Endothelial cell of umbilical vein (primary cell): ENCODE data around the gene VPREB1. TPM values are rescaled to one million over a fixed set of nuclear protein-coding genes. Genes with fewer than 3 reads are reported as not detected.

Experiments used
- BruUV-seq: library from RNA; stranded (reverse); fragments of 400-500 nt; replicated peaks from 2 replicates; lab custom pipeline; 2021; lab: Mats Ljungman, UMichigan
- CTCF ChIA-PET: fragments of 300-600, 350-600 bp; sonication (Branson Sonifier 250); formaldehyde crosslinking; loops from one replicate; lab custom pipeline; 2021; ENCODE audit warnings: antibody characterized with exemption, inconsistent platforms; lab: Charles Lee
- POLR2A ChIA-PET: fragments of 300-600, 350-600 bp; sonication (Branson Sonifier 250); formaldehyde crosslinking; loops from one replicate; lab custom pipeline; 2021; ENCODE audit warnings: antibody characterized with exemption, inconsistent platforms; lab: Charles Lee
- DNase-seq: peaks from one replicate; pipeline ENCODE4 v3.0.0-alpha.2; 2011; ENCODE audit warnings: low read depth, low spot score
- FAIRE-seq: peaks from 2 replicates; lab custom pipeline; 2011; peaks lifted over from hg19 to GRCh38; lab: Jason Lieb, UNC
- H2AFZ ChIP-seq: 2 replicates; pipeline ENCODE4 v1.6.0; 2012; ENCODE audit warnings: low read depth, low read length, control low read depth, inconsistent platforms
- H3K27ac ChIP-seq: 2 replicates; pipeline ENCODE4 v1.5.1; 2011; ENCODE audit warnings: low read depth, mild to moderate bottlenecking, control low read depth, low read length, moderate library complexity; ENCODE audit not compliant: insufficient read depth
- H3K27me3 ChIP-seq, 2 experiments: 2 replicates each; pipeline versions ENCODE4 v1.6.0 to v1.6.1; 2011; ENCODE audit warnings: low read length in 2 of 2, mixed read lengths in 1 of 2; ENCODE audit not compliant: control insufficient read depth in 2 of 2, insufficient read depth in 2 of 2
- H3K36me3 ChIP-seq, 2 experiments: 2 replicates in 1 of 2; 3 replicates in 1 of 2; pipeline ENCODE4 v1.5.1; 2011; ENCODE audit warnings: low read length in 2 of 2, mild to moderate bottlenecking in 1 of 2, moderate library complexity in 1 of 2; ENCODE audit not compliant: control insufficient read depth in 2 of 2, insufficient read depth in 2 of 2; ENCODE audit errors: extremely low read depth in 1 of 2
- H3K4me1 ChIP-seq: 3 replicates; pipeline ENCODE4 v1.5.1; 2011; ENCODE audit warnings: mild to moderate bottlenecking, low read length; ENCODE audit not compliant: control insufficient read depth, insufficient read depth; ENCODE audit errors: extremely low read depth
- H3K4me2 ChIP-seq: 2 replicates; pipeline ENCODE4 v1.6.1; 2011; ENCODE audit warnings: low read length, control low read depth, mixed read lengths; ENCODE audit not compliant: insufficient read depth
- H3K4me3 ChIP-seq, 3 experiments: fragments of 200-600 bp in 1 of 3; sonication (generic), shearing (Covaris generic) in 1 of 3; replicated peaks in 1 of 3; 2 replicates each; pipeline ENCODE4 v1.5.1; 2011 to 2016; ENCODE audit warnings: control low read depth in 3 of 3, low read length in 3 of 3, mild to moderate bottlenecking in 2 of 3, inconsistent platforms in 1 of 3, low read depth in 1 of 3, moderate library complexity in 1 of 3; ENCODE audit not compliant: insufficient read depth in 1 of 3
- H3K79me2 ChIP-seq: 2 replicates; pipeline ENCODE4 v1.6.0; 2012; ENCODE audit warnings: low read length, inconsistent platforms; ENCODE audit not compliant: control insufficient read depth, insufficient read depth
- H3K9ac ChIP-seq: replicated peaks from 2 replicates; pipeline ENCODE3; 2011; ENCODE audit warnings: low read length, control low read depth; ENCODE audit not compliant: insufficient read depth; ENCODE audit errors: extremely low read depth
- H3K9me1 ChIP-seq: replicated peaks from 3 replicates; pipeline ENCODE4 v1.6.0; 2011; ENCODE audit warnings: mild to moderate bottlenecking, low read length; ENCODE audit not compliant: control insufficient read depth, insufficient read depth; ENCODE audit errors: extremely low read depth
- H3K9me3 ChIP-seq: replicated peaks from 2 replicates; pipeline ENCODE4 v1.5.1; 2012; ENCODE audit warnings: low read length, inconsistent platforms; ENCODE audit not compliant: control insufficient read depth, insufficient read depth
- H4K20me1 ChIP-seq: replicated peaks from 2 replicates; pipeline ENCODE3; 2011; ENCODE audit warnings: mild to moderate bottlenecking, low read length; ENCODE audit not compliant: control insufficient read depth, insufficient read depth; ENCODE audit errors: extremely low read depth
- EZH2 ChIP-seq: IDR thresholded peaks from 2 replicates; pipeline ENCODE4 v1.6.1; 2012; ENCODE audit warnings: borderline replicate concordance, low read depth, mild to moderate bottlenecking, moderate library complexity, low read length, inconsistent platforms; ENCODE audit not compliant: severe bottlenecking
- FOS ChIP-seq: IDR thresholded peaks from 2 replicates; pipeline ENCODE4 v1.6.1; 2011; ENCODE audit warnings: mild to moderate bottlenecking, low read length, moderate library complexity, borderline replicate concordance; ENCODE audit not compliant: insufficient read depth
- GATA2 ChIP-seq: IDR thresholded peaks from 2 replicates; pipeline ENCODE4 v1.7.0; 2011; ENCODE audit warnings: low read depth, mild to moderate bottlenecking, moderate library complexity, mixed read lengths, low read length; ENCODE audit not compliant: insufficient read length, insufficient read depth
- JUN ChIP-seq: IDR thresholded peaks from 2 replicates; pipeline ENCODE4 v1.6.1; 2011; ENCODE audit warnings: borderline replicate concordance, low read depth; ENCODE audit not compliant: insufficient read length, insufficient read depth
- MYC ChIP-seq: IDR thresholded peaks from one replicate; pipeline ENCODE4 v1.6.1; 2011; ENCODE audit warnings: mild to moderate bottlenecking, low read depth, low read length
- POLR2A ChIP-seq: IDR thresholded peaks from 2 replicates; pipeline ENCODE4 v1.6.1; 2012; ENCODE audit warnings: low read depth, mild to moderate bottlenecking, control low read depth, low read length
- POLR2AphosphoS5 ChIP-seq: IDR thresholded peaks from 2 replicates; pipeline ENCODE4 v1.6.1; 2012; ENCODE audit warnings: low read depth, mild to moderate bottlenecking, control low read depth, low read length, moderate library complexity; ENCODE audit not compliant: insufficient read depth
- dilution Hi-C: fragments of 300-500 bp; cut with MboI; formaldehyde crosslinking; loops from one replicate; pipeline ENCODE4 v1.15.0; 2019; ENCODE audit warnings: low sequenced_read_pairs; ENCODE audit not compliant: extremely low pct_ligation_motif_present
- intact Hi-C: fragments of 100-400 bp; cut with micrococcal nuclease; formaldehyde crosslinking; loops from one replicate; pipeline ENCODE4 v1.10.0; 2022
- polyA plus RNA-seq, 4 experiments: library from polyadenylated mRNA; depleted of rRNA in 3 of 4; stranded (reverse) in 3 of 4; unstranded in 1 of 4; fragments of >200 nt; gene quantifications; 2 replicates each; pipeline versions ENCODE4 v1.2.1 to v1.2.3, GENCODE V29; 2011 to 2012; ENCODE audit warnings: missing spikeins in 1 of 4
- total RNA-seq: library from RNA; stranded (reverse); gene quantifications from 2 replicates; pipeline ENCODE4 v1.2.3, GENCODE V29; 2021
- TF ChIP-seq, protein P1 (sequence below): IDR thresholded peaks from 2 replicates; pipeline ENCODE4 v1.6.1; 2011; ENCODE audit not compliant: insufficient read depth, insufficient read length
- TF ChIP-seq, protein P2 (sequence below), 2 donors: IDR thresholded peaks; 1 replicate in 1 of 2; 2 replicates in 1 of 2; pipeline ENCODE4 v1.5.1; 2011; ENCODE audit warnings: low read length in 2 of 2, mild to moderate bottlenecking in 2 of 2, moderate library complexity in 2 of 2, control low read depth in 1 of 2, inconsistent platforms in 1 of 2, low read depth in 1 of 2; ENCODE audit not compliant: insufficient read depth in 1 of 2; ENCODE audit errors: extremely low read depth in 1 of 2

VPREB1 gene
- total and polyA plus RNA-seq, 2 donors (not counting 3 experiments of a cell fraction or from before 2014, with no cell fraction given), result not detected

DNA sequence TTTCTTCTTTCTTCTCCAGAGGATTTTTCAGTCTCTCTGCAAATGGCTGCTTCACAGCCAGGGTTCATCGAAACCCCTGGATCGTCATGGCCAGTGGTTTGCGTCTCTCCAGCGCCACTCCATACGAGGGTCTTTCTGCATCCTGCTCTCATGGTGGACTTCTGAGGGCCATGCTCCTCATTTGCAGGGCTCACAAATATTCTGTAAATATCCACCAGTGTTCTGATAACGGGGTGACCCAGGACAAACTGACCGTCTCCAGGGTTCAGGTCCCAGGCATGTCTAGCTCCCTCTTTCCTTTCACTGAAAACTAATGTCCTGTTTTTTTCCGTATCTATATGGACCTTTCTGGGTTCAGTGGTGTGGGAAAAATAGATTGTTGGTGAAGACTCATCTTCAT lies 15.7 kb upstream of the VPREB1 start:
- dilution Hi-C loops, result no loop called here
- no peak overlapping the region for H3K27ac ChIP-seq
- POLR2A ChIA-PET, result no interaction called here
- H3K36me3 ChIP-seq, result no peaks in the 10 kb centered on the region
- no peak for DNase-seq
- no peak for TF ChIP-seq GATA2
- no peak for TF ChIP-seq POLR2AphosphoS5
- TF ChIP-seq, protein P1, sequence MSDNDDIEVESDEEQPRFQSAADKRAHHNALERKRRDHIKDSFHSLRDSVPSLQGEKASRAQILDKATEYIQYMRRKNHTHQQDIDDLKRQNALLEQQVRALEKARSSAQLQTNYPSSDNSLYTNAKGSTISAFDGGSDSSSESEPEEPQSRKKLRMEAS, result no peak
- TF ChIP-seq EZH2, result no peak
- TF ChIP-seq FOS, result no peak
- no peak for TF ChIP-seq JUN
- no peak for TF ChIP-seq MYC
- TF ChIP-seq, protein P2, sequence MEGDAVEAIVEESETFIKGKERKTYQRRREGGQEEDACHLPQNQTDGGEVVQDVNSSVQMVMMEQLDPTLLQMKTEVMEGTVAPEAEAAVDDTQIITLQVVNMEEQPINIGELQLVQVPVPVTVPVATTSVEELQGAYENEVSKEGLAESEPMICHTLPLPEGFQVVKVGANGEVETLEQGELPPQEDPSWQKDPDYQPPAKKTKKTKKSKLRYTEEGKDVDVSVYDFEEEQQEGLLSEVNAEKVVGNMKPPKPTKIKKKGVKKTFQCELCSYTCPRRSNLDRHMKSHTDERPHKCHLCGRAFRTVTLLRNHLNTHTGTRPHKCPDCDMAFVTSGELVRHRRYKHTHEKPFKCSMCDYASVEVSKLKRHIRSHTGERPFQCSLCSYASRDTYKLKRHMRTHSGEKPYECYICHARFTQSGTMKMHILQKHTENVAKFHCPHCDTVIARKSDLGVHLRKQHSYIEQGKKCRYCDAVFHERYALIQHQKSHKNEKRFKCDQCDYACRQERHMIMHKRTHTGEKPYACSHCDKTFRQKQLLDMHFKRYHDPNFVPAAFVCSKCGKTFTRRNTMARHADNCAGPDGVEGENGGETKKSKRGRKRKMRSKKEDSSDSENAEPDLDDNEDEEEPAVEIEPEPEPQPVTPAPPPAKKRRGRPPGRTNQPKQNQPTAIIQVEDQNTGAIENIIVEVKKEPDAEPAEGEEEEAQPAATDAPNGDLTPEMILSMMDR (IDR thresholded peaks at IDR 0.05; ENCODE audit: extremely low read depth in 1 of 2, insufficient read depth in 1 of 2, low read depth in 1 of 2, low read length in 2 of 2), result no peak
- no peak for TF ChIP-seq POLR2A
- no peaks in the 10 kb centered on the region for H4K20me1 ChIP-seq
- BruUV-seq, result no TSS peak
- H3K4me1 ChIP-seq, result no peaks in the 10 kb centered on the region
- H3K9me3 ChIP-seq, result no peaks in the 10 kb centered on the region
- no peaks in the 10 kb centered on the region for H3K79me2 ChIP-seq
- no peak overlapping the region for H3K4me3 ChIP-seq
- H2AFZ ChIP-seq, result no peak overlapping the region
- CTCF ChIA-PET, result interaction anchor here (1.0 kb wide), 2 partner anchors 14 to 21 kb away, joined by 3 read pairs; no protein-coding TSS in a partner anchor
- no peaks in the 10 kb centered on the region for H3K9me1 ChIP-seq
- no peak overlapping the region for H3K4me2 ChIP-seq
- intact Hi-C loops, result no loop called here
- no peak overlapping the region for H3K9ac ChIP-seq
- H3K27me3 ChIP-seq, result no peaks in the 10 kb centered on the region
- no peak for FAIRE-seq
